GM21737 (cell line): Measurements from ENCODE around the gene PCDHGB5.

ENCODE experiments used
- ATAC-seq: cut with Tn5 transposase; IDR thresholded peaks from one replicate; pipeline ENCODE4 v1.9.1; 2021; ENCODE audit warnings: mild to moderate bottlenecking, moderate library complexity; ENCODE audit not compliant: unreplicated experiment

PCDHGB5 gene

GRCh38 chr5:141397756-141398551 lies at the start of gene PCDHGB5:
TSS of gene PCDHGB5 (plus strand) at chr5:141397947. CDS start at chr5:141398128, 181 bp downstream.
- peak; percentile 88 for ATAC-seq

- no peak for ATAC-seq
Observed at GRCh38 chr5:141349917-141350619, 47.7 kb upstream of the PCDHGB5 start, which contains the start of gene PCDHGB1. TSS of gene PCDHGB1 (plus strand) at chr5:141350099. CDS start at chr5:141350261, 162 bp downstream.

- no peak for ATAC-seq
Observed at GRCh38 chr5:141351591-141351990, 46.2 kb upstream of the PCDHGB5 start.

- ATAC-seq, result no peak
Observed at GRCh38 chr5:141354900-141355469, 42.8 kb upstream of the PCDHGB5 start, which contains the start of gene PCDHGA4. TSS of gene PCDHGA4 (plus strand) at chr5:141355021. CDS start at chr5:141355108, 87 bp downstream.

GRCh38 chr5:141355641-141356040 lies 42.1 kb upstream of the PCDHGB5 start:
- ATAC-seq, result no peak

GRCh38 chr5:141356133-141356532 lies 41.6 kb upstream of the PCDHGB5 start:
- ATAC-seq, result no peak

- ATAC-seq, result no peak
Observed at GRCh38 chr5:141356950-141357349, 40.8 kb upstream of the PCDHGB5 start.

GRCh38 chr5:141359790-141360426 lies 37.8 kb upstream of the PCDHGB5 start, which contains the start of gene PCDHGB2:
TSS of gene PCDHGB2 (plus strand) at chr5:141359994. CDS start at chr5:141360136, 142 bp downstream.
- ATAC-seq, result no peak

GRCh38 chr5:141360685-141361084 lies 37.1 kb upstream of the PCDHGB5 start:
- no peak for ATAC-seq

GRCh38 chr5:141362719-141363118 lies 35.0 kb upstream of the PCDHGB5 start:
- ATAC-seq, result no peak

GRCh38 chr5:141363952-141364660 lies 33.6 kb upstream of the PCDHGB5 start, which contains the start of gene PCDHGA5:
TSS of gene PCDHGA5 (plus strand) at chr5:141364162. CDS start at chr5:141364331, 169 bp downstream.
- no peak for ATAC-seq

GRCh38 chr5:141366016-141366896 lies 31.5 kb upstream of the PCDHGB5 start:
- no peak for ATAC-seq

- peak; percentile 69 for ATAC-seq
Observed at GRCh38 chr5:141369994-141370848, 27.5 kb upstream of the PCDHGB5 start, which contains the start of gene PCDHGB3. TSS of gene PCDHGB3 (plus strand) at chr5:141370242. CDS start at chr5:141370395, 153 bp downstream.

GRCh38 chr5:141371572-141372475 lies 25.9 kb upstream of the PCDHGB5 start:
- no peak for ATAC-seq

- ATAC-seq, result no peak
Observed at GRCh38 chr5:141373673-141374317, 24.0 kb upstream of the PCDHGB5 start, which contains the start of gene PCDHGA6. TSS of gene PCDHGA6 (plus strand) at chr5:141373891. CDS start at chr5:141374084, 193 bp downstream.

GRCh38 chr5:141374627-141375026 lies 23.1 kb upstream of the PCDHGB5 start:
- no peak for ATAC-seq
